Calu3 (cell line): Measurements from ENCODE around the gene TSC2. TPM values are rescaled to one million over a fixed set of nuclear protein-coding genes. Genes with fewer than 3 reads are reported as not detected.
"Not testable (repeated sequence)": the region's sequence is repeated elsewhere in the genome, so short reads cannot be mapped to it uniquely, and the experiment has no call there.

ENCODE experiments used
- BruUV-seq: library from RNA; stranded (reverse); fragments of 400-500 nt; replicated peaks from 2 replicates; lab custom pipeline; 2021; lab: Mats Ljungman, UMichigan
- CTCF ChIA-PET: fragments of 300-600 bp; sonication (Branson Sonifier 250); formaldehyde crosslinking; loops from one replicate; lab custom pipeline; 2022; ENCODE audit warnings: antibody characterized with exemption; lab: Charles Lee
- DNase-seq: peaks from one replicate; pipeline ENCODE4 v3.0.0; 2022
- H3K27ac Mint-ChIP-seq: one replicate; pipeline ENCODE4 v1.8.0; 2022; ENCODE audit warnings: mixed read lengths; ENCODE audit not compliant: unreplicated experiment
- H3K27me3 Mint-ChIP-seq: one replicate; pipeline ENCODE4 v1.8.0; 2022; ENCODE audit warnings: mixed read lengths; ENCODE audit not compliant: unreplicated experiment
- H3K36me3 Mint-ChIP-seq: one replicate; pipeline ENCODE4 v1.8.0; 2022; ENCODE audit warnings: mild to moderate bottlenecking, moderate library complexity, mixed read lengths; ENCODE audit not compliant: insufficient read depth, unreplicated experiment
- H3K4me1 Mint-ChIP-seq: one replicate; pipeline ENCODE4 v1.8.0; 2022; ENCODE audit warnings: mild to moderate bottlenecking, low read depth, mixed read lengths; ENCODE audit not compliant: unreplicated experiment
- H3K4me3 Mint-ChIP-seq: one replicate; pipeline ENCODE4 v1.8.0; 2022; ENCODE audit warnings: mild to moderate bottlenecking, low read depth, moderate library complexity, mixed read lengths; ENCODE audit not compliant: unreplicated experiment
- H3K9me3 Mint-ChIP-seq: one replicate; pipeline ENCODE4 v1.8.0; 2022; ENCODE audit warnings: low read depth, mixed read lengths; ENCODE audit not compliant: unreplicated experiment
- intact Hi-C: fragments of 100-400 bp; cut with micrococcal nuclease; formaldehyde crosslinking; loops from one replicate; pipeline ENCODE4 v1.10.0; 2022; ENCODE audit not compliant: unreplicated experiment
- total RNA-seq: library from RNA; stranded (reverse); gene quantifications from 2 replicates; pipeline ENCODE4 v1.2.3, GENCODE V29; 2022

TSC2 gene
- total RNA-seq, 1 experiment from 2014 or later, result 170 TPM

- intact Hi-C loops, H3K4me1 Mint-ChIP-seq, BruUV-seq, DNase-seq, H3K27me3 Mint-ChIP-seq, H3K27ac Mint-ChIP-seq, H3K9me3 Mint-ChIP-seq, CTCF ChIA-PET, H3K4me3 Mint-ChIP-seq: not testable (repeated sequence)
- peaks cover 14% of the 10 kb centered on the region for H3K36me3 Mint-ChIP-seq
Measured at GRCh38 chr16:2105769-2106168, 58.0 kb downstream of the TSC2 start.

DNA sequence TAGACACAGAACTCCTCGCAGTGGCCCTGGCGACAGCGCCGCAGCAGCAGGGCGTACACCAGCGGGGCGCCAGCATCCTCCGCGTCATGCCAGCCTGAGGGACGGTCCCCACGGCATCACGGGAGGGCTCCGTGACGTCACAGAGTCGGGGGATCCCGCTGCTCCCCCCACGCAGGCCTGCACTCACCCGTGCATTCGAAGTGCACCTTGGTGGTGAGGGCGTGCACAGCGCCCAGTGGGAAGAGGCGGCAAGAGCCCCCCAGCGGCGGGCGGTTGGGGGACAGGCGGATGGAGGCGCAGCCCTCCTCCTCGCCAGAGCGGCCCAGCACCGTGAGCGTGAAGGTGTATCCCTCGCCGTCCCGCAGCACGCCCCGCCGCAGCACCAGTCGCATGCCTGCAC is 58.4 kb downstream of the TSC2 start:
- H3K36me3 Mint-ChIP-seq, H3K9me3 Mint-ChIP-seq, BruUV-seq, intact Hi-C loops, H3K4me3 Mint-ChIP-seq, CTCF ChIA-PET, H3K27ac Mint-ChIP-seq, H3K27me3 Mint-ChIP-seq, DNase-seq, H3K4me1 Mint-ChIP-seq: not testable (repeated sequence)

DNA sequence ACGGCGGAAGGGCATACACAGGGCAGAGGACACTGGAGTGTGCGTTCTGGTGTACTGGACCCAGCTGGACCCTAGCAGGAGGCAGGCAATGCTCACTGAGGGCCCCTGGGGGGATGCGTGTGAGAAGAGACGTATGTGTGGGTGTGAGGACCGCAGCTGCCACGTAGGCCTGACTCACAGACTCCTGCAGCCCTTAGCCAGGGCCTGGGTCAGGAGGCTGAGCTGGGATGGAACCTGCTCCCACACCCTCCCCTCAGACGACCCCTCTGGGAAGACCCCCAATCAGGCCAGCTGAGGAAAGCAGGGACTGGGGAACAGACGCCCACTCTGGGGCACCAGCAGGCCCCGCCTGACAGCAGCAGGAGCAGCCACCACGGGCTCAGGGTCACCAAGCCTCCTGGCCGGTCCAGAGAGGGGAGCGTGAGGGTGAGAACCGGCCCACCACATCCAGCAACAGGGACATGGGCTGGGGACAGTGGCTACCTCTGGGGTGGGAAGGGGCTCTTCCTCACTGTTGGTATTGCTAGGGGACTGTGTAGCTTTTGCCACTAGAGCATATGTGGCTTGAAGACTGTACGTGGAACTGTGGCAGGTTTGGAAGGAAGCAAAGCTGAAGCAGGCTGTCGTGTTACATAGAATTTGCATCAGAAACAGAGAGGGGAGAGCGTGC is 59.5 kb downstream of the TSC2 start:
- DNase-seq, H3K27ac Mint-ChIP-seq, BruUV-seq, H3K9me3 Mint-ChIP-seq, intact Hi-C loops, H3K4me3 Mint-ChIP-seq, H3K36me3 Mint-ChIP-seq, H3K27me3 Mint-ChIP-seq, CTCF ChIA-PET, H3K4me1 Mint-ChIP-seq: not testable (repeated sequence)

- BruUV-seq, H3K4me3 Mint-ChIP-seq, H3K9me3 Mint-ChIP-seq, H3K4me1 Mint-ChIP-seq, DNase-seq, H3K27me3 Mint-ChIP-seq, intact Hi-C loops, H3K36me3 Mint-ChIP-seq, CTCF ChIA-PET, H3K27ac Mint-ChIP-seq: not testable (repeated sequence)
Measured at GRCh38 chr16:2107791-2108125, 60.0 kb downstream of the TSC2 start.

DNA sequence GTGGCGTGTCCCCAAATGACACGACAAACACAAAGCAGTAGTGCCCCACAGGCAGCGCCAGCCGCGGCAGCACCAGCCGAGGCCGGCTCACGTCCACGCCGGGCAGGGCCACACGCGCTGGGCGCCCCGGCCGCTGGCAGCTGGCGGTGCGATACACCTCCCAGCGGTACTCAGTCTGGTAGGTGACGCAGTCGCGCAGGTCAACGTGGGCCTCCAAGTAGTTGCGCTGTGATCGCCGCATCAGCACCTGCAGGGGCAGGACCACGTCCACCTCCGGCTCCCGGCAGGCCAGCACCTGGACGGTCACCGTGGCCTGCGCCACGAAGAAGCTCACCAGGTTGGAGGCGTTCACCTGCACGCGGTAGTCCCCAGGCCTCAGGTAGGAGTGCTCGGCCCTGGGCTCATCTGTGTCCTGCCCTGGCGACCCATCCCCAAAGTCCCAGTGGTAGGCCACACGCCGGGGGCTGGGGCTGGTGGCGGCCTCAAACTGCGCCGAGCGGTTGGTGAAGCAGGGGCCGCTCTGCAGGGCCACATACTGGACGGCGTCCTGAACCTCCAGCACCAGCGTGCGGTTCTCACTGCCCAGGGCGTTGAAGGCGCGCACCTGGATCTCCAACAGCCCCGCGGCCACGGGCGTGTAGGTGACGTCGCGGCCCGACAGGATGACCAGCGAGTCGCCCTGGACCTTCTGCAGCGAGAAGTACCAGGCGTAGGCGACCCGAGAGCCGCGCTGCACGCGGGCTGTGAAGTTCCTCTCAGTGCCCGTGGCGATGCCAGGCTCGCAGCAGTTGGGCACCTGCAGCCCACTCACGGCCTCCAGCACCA is 60.9 kb downstream of the TSC2 start:
- H3K36me3 Mint-ChIP-seq, CTCF ChIA-PET, intact Hi-C loops, H3K9me3 Mint-ChIP-seq, H3K27ac Mint-ChIP-seq, H3K27me3 Mint-ChIP-seq, H3K4me1 Mint-ChIP-seq, DNase-seq, H3K4me3 Mint-ChIP-seq, BruUV-seq: not testable (repeated sequence)

DNA sequence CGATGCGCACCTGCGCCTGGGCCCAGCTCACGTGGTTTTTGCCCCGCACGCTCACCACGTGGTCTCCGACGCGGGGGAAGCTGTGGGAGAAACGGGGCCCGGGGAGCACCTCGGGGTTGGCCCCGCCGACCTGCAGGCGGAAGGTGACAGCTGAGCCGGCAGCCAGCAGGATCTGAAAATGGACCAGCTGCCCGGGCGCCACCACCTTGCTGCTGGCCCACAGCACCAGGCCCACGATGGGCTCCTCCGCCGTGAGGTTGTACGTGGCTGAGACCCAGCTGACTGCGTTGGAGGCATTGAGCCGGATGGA is 61.4 kb downstream of the TSC2 start:
- CTCF ChIA-PET, H3K27ac Mint-ChIP-seq, H3K4me1 Mint-ChIP-seq, DNase-seq, H3K36me3 Mint-ChIP-seq, H3K4me3 Mint-ChIP-seq, H3K9me3 Mint-ChIP-seq, intact Hi-C loops, BruUV-seq, H3K27me3 Mint-ChIP-seq: not testable (repeated sequence)

DNA sequence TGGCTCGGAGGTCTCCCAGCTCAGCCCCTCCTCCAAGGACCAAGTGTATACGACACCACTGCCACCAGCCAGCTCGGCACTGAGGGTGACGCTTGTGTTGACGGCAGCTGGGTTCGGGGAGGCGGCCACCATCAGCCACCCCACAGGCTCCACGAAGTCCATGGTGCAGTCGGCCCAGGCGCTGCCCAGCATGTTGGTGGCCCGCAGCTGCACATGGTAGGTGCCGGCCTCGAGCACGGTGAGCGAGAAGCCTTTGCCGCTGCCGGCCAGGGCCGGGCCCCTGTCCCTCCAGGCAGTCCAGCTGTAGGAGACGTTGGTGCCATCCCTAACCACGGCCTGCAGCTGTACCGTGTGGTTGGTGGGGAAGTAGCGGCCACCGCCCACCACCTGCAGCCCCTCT is 62.1 kb downstream of the TSC2 start:
- H3K4me1 Mint-ChIP-seq, H3K9me3 Mint-ChIP-seq, intact Hi-C loops, H3K27me3 Mint-ChIP-seq, H3K4me3 Mint-ChIP-seq, H3K36me3 Mint-ChIP-seq, DNase-seq, CTCF ChIA-PET, BruUV-seq, H3K27ac Mint-ChIP-seq: not testable (repeated sequence)

- peaks cover 10% of the 10 kb centered on the region for H3K36me3 Mint-ChIP-seq
- H3K27me3 Mint-ChIP-seq, H3K9me3 Mint-ChIP-seq, H3K27ac Mint-ChIP-seq, H3K4me1 Mint-ChIP-seq, CTCF ChIA-PET, intact Hi-C loops, BruUV-seq, H3K4me3 Mint-ChIP-seq, DNase-seq: not testable (repeated sequence)
Measured at GRCh38 chr16:2110332-2111008, 62.7 kb downstream of the TSC2 start.

DNA sequence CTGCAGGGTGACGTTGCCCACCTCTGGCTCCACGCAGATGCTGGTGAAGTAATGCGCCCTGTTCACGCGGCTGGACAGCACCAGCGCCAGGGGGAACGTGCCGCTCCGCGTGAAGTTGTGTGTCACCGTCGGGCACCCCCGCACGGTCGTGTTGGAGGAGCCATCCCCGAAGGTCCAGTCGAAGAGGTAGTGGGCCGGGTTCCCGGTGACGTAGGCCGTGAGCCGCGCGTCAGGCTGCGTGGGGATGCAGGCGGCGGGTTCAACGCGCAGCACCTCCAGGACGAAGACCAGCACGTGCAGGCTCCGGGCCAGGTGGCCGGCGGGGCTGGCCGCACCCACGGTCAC is 63.2 kb downstream of the TSC2 start:
- H3K4me3 Mint-ChIP-seq, intact Hi-C loops, CTCF ChIA-PET, H3K4me1 Mint-ChIP-seq, DNase-seq, H3K27ac Mint-ChIP-seq, H3K9me3 Mint-ChIP-seq, H3K27me3 Mint-ChIP-seq, BruUV-seq: not testable (repeated sequence)
- H3K36me3 Mint-ChIP-seq, result peaks cover 10% of the 10 kb centered on the region
